SU-DHL-6 (cell line): ENCODE results near the gene CATSPER1.

Experiments
- H2AFZ ChIP-seq: fragments of 200-600 bp; sonication (generic); 2 replicates; pipeline ENCODE4 v1.6.1; 2014; ENCODE audit warnings: low read depth, mild to moderate bottlenecking, moderate library complexity, mixed read lengths, antibody characterized with exemption, low read length; ENCODE audit not compliant: severe bottlenecking
- H3F3A ChIP-seq: fragments of 200-600 bp; shearing (Covaris generic); 2 replicates; pipeline ENCODE4 v1.6.0; 2016; ENCODE audit warnings: antibody characterized with exemption, mild to moderate bottlenecking; ENCODE audit not compliant: insufficient read depth
- H3K27ac ChIP-seq: fragments of 200-600 bp; sonication (generic); 2 replicates; pipeline ENCODE4 v1.5.1; 2016; ENCODE audit warnings: low read depth, mild to moderate bottlenecking, low read length, moderate library complexity, mixed read lengths
- H3K27me3 ChIP-seq: fragments of 200-600 bp; sonication (generic), shearing (Covaris generic); 2 replicates; pipeline ENCODE4 v1.6.0; 2014; ENCODE audit warnings: mild to moderate bottlenecking, low read length
- H3K36me3 ChIP-seq: fragments of 200-600 bp; sonication (generic); 2 replicates; pipeline ENCODE4 v1.6.1; 2014; ENCODE audit warnings: mild to moderate bottlenecking, low read length, mixed read lengths
- H3K4me2 ChIP-seq: fragments of 300-600, 200-600 bp; shearing (Covaris generic), sonication (generic); 2 replicates; pipeline ENCODE4 v1.6.0; 2014; ENCODE audit warnings: low read length, low read depth, mild to moderate bottlenecking; ENCODE audit not compliant: poor library complexity, severe bottlenecking
- H3K4me3 ChIP-seq: fragments of 200-600 bp; sonication (generic); 2 replicates; pipeline ENCODE4 v1.5.1; 2014; ENCODE audit warnings: antibody characterized with exemption, low read length, mild to moderate bottlenecking, mixed read lengths; ENCODE audit not compliant: insufficient read depth, poor library complexity, severe bottlenecking
- H3K79me2 ChIP-seq: fragments of 200-600 bp; sonication (generic); 2 replicates; pipeline ENCODE4 v1.6.1; 2014; ENCODE audit warnings: mild to moderate bottlenecking, low read length, moderate library complexity; ENCODE audit not compliant: insufficient read depth
- H3K9ac ChIP-seq: fragments of 200-600 bp; sonication (generic); 2 replicates; pipeline ENCODE4 v1.7.0; 2014; ENCODE audit warnings: mild to moderate bottlenecking, low read length
- H3K9me2 ChIP-seq: fragments of 200-600 bp; sonication (generic); replicated peaks from 2 replicates; pipeline ENCODE4 v1.6.1; 2014; ENCODE audit warnings: low read length; ENCODE audit not compliant: insufficient read depth
- H3K9me3 ChIP-seq: fragments of 200-600 bp; sonication (generic); 2 replicates; pipeline ENCODE4 v1.6.1; 2014; ENCODE audit warnings: low read length, mixed read lengths; ENCODE audit not compliant: insufficient read depth
- H4K20me1 ChIP-seq: fragments of 200-600 bp; sonication (generic); 2 replicates; pipeline ENCODE4 v1.6.1; 2014; ENCODE audit warnings: low read depth, mild to moderate bottlenecking, antibody characterized with exemption, low read length, moderate library complexity, mixed read lengths
- CTCF ChIP-seq: fragments of 200-600 bp; sonication (generic); IDR thresholded peaks from one replicate; pipeline ENCODE4 v1.5.1; 2017; ENCODE audit warnings: antibody characterized with exemption, mild to moderate bottlenecking, low read length, moderate library complexity; ENCODE audit not compliant: insufficient read depth, poor library complexity, severe bottlenecking
- EZH2phosphoT487 ChIP-seq: fragments of 200-600 bp; sonication (generic), shearing (Covaris generic); conservative IDR thresholded peaks from 2 replicates; pipeline ENCODE4 v1.6.1; 2018; ENCODE audit warnings: mild to moderate bottlenecking, antibody characterized with exemption, low read length, moderate library complexity, mixed read lengths

Gene CATSPER1

GRCh38 chr11:66064571-66064970 is 38.3 kb upstream of the CATSPER1 start:
- no peaks in the 10 kb centered on the region for H3K27me3 ChIP-seq
- H3K9ac ChIP-seq, result no peak overlapping the region
- TF ChIP-seq EZH2phosphoT487, result no peak
- H3K79me2 ChIP-seq, result no peaks in the 10 kb centered on the region
- H3K4me3 ChIP-seq, result no peak overlapping the region
- no peak overlapping the region for H3K27ac ChIP-seq
- no peaks in the 10 kb centered on the region for H4K20me1 ChIP-seq
- no peak overlapping the region for H3K4me2 ChIP-seq
- no peaks in the 10 kb centered on the region for H3K9me2 ChIP-seq
- no peaks in the 10 kb centered on the region for H3K9me3 ChIP-seq
- H3F3A ChIP-seq, result peaks cover 26% of the 10 kb centered on the region
- H2AFZ ChIP-seq, result no peak overlapping the region
- peaks cover 59% of the 10 kb centered on the region for H3K36me3 ChIP-seq

- Histone ChIP-seq H3K9ac (no peak overlapping the region), H2AFZ (no peak overlapping the region), H3K9me3 (no peaks in the 10 kb centered on the region), H3K4me2 (no peak overlapping the region), H3K79me2 (no peaks in the 10 kb centered on the region), H4K20me1 (no peaks in the 10 kb centered on the region), H3K36me3 (peaks cover 59% of the 10 kb centered on the region), H3F3A (peaks cover 19% of the 10 kb centered on the region), H3K9me2 (no peaks in the 10 kb centered on the region), H3K4me3 (no peak overlapping the region), H3K27me3 (no peaks in the 10 kb centered on the region), H3K27ac (no peak overlapping the region)
- TF ChIP-seq EZH2phosphoT487 (no peak), CTCF (no peak)
These were observed 37.6 kb upstream of the CATSPER1 start for GRCh38 chr11:66063900-66064299.

GRCh38 chr11:66062408-66062807 is 36.1 kb upstream of the CATSPER1 start:
- no peak overlapping the region for H3K27ac ChIP-seq
- no peak overlapping the region for H3K9ac ChIP-seq
- H3K79me2 ChIP-seq, result no peaks in the 10 kb centered on the region
- peaks cover 65% of the 10 kb centered on the region for H3K36me3 ChIP-seq
- H2AFZ ChIP-seq, result no peak overlapping the region
- no peaks in the 10 kb centered on the region for H4K20me1 ChIP-seq
- no peaks in the 10 kb centered on the region for H3K9me3 ChIP-seq
- H3F3A ChIP-seq, result peaks cover 13% of the 10 kb centered on the region; the same call in 1 of the 2 replicates
- no peak overlapping the region for H3K4me2 ChIP-seq
- no peaks in the 10 kb centered on the region for H3K27me3 ChIP-seq
- H3K9me2 ChIP-seq, result no peaks in the 10 kb centered on the region
- no peak for TF ChIP-seq EZH2phosphoT487
- TF ChIP-seq CTCF, result no peak
- no peak overlapping the region for H3K4me3 ChIP-seq

- Histone ChIP-seq H2AFZ (no peak overlapping the region), H4K20me1 (no peaks in the 10 kb centered on the region), H3K4me2 (no peak overlapping the region), H3K36me3 (peaks cover 63% of the 10 kb centered on the region), H3K4me3 (no peak overlapping the region), H3K9me2 (no peaks in the 10 kb centered on the region), H3F3A (peaks cover 13% of the 10 kb centered on the region; the same call in 1 of the 2 replicates), H3K27ac (no peak overlapping the region), H3K79me2 (no peaks in the 10 kb centered on the region), H3K9ac (no peak overlapping the region), H3K9me3 (no peaks in the 10 kb centered on the region), H3K27me3 (no peaks in the 10 kb centered on the region)
- TF ChIP-seq CTCF (no peak), EZH2phosphoT487 (no peak)
These were observed 35.0 kb upstream of the CATSPER1 start for GRCh38 chr11:66061268-66061667.
